Effector memory CD4-positive, alpha-beta T cell (primary cell): Measurements from ENCODE around the gene ACSL6.
A peak's percentile ranks its signal among the peaks of the same experiment; 100 is the strongest.

ENCODE experiments used
- DNase-seq, 3 donors: peaks; one replicate each; pipeline ENCODE4 v3.0.0-alpha.2; 2020
- H3K27ac ChIP-seq: 2 replicates; pipeline ENCODE4 v1.7.0; 2013; ENCODE audit warnings: mild to moderate bottlenecking, low read length, moderate library complexity; ENCODE audit not compliant: insufficient read depth, poor library complexity, severe bottlenecking
- H3K27me3 ChIP-seq: replicated peaks from 2 replicates; pipeline ENCODE4 v1.7.0; 2013; ENCODE audit warnings: mild to moderate bottlenecking, low read length; ENCODE audit not compliant: insufficient read depth, control insufficient read depth, poor library complexity, severe bottlenecking
- H3K36me3 ChIP-seq: 2 replicates; pipeline ENCODE4 v1.7.0; 2013; ENCODE audit warnings: mild to moderate bottlenecking, low read length, moderate library complexity; ENCODE audit not compliant: control insufficient read depth, insufficient read depth
- H3K4me1 ChIP-seq: 2 replicates; pipeline ENCODE4 v1.7.0; 2013; ENCODE audit warnings: low read length, mild to moderate bottlenecking; ENCODE audit not compliant: control insufficient read depth, insufficient read depth, poor library complexity, severe bottlenecking
- H3K4me3 ChIP-seq: 2 replicates; pipeline ENCODE4 v1.7.0; 2013; ENCODE audit warnings: low read length, low read depth, mild to moderate bottlenecking; ENCODE audit not compliant: insufficient read depth, poor library complexity, severe bottlenecking
- H3K9me3 ChIP-seq: 2 replicates; pipeline ENCODE4 v1.7.0; 2013; ENCODE audit warnings: mild to moderate bottlenecking, low read length, moderate library complexity; ENCODE audit not compliant: control insufficient read depth
- total RNA-seq, 3 donors: gene quantifications; one replicate each; lab custom pipeline; 2026; lab: John Stamatoyannopoulos, UW

Gene ACSL6
- 26.1 to 43.7 (median 32.6) reads per million in 3 donors for total RNA-seq

GRCh38 chr5:132011622-132012343, at the start of gene ACSL6:
Gene ACSL6 (minus strand): TSS chr5:132011658. CDS start chr5:132011553, 105 bp downstream.
- Histone ChIP-seq H3K27me3 (peaks cover 7% of the 10 kb centered on the region), H3K4me1 (peaks cover 8% of the 10 kb centered on the region), H3K27ac (no peak within 1 kb of the TSS)

GRCh38 chr5:132060501-132061161, 49.2 kb upstream of the ACSL6 start, which contains the start of gene IL3:
Gene IL3 (plus strand): TSS chr5:132060655. CDS start chr5:132060707, 52 bp downstream.
- H3K36me3 ChIP-seq, result no peaks in the 10 kb centered on the region
- H3K4me1 ChIP-seq, result peaks cover 40% of the 10 kb centered on the region
- DNase-seq, result no peak
- H3K9me3 ChIP-seq, result no peaks in the 10 kb centered on the region
- no peak within 1 kb of the TSS for H3K4me3 ChIP-seq
- no peaks in the 10 kb centered on the region for H3K27me3 ChIP-seq
- H3K27ac ChIP-seq, result no peak within 1 kb of the TSS

More at GRCh38 chr5:132011622-132012343, at the start of gene ACSL6:
- peak; percentile 25 to 39 (median 30) for DNase-seq
- H3K4me3 ChIP-seq, result peak within 1 kb of the TSS; percentile 72
- H3K36me3 ChIP-seq, result no peaks in the 10 kb centered on the region
- no peaks in the 10 kb centered on the region for H3K9me3 ChIP-seq

- no peaks in the 10 kb centered on the region for H3K9me3 ChIP-seq
- no peak overlapping the region for H3K27ac ChIP-seq
- H3K27me3 ChIP-seq, result no peaks in the 10 kb centered on the region
- H3K4me3 ChIP-seq, result no peak overlapping the region
- H3K36me3 ChIP-seq, result no peaks in the 10 kb centered on the region
- DNase-seq, result no peak
- peaks cover 43% of the 10 kb centered on the region for H3K4me1 ChIP-seq
Observed at GRCh38 chr5:132059696-132060500, 48.4 kb upstream of the ACSL6 start.

GRCh38 chr5:132059043-132059695, 47.7 kb upstream of the ACSL6 start:
- Histone ChIP-seq H3K27me3 (no peaks in the 10 kb centered on the region), H3K36me3 (no peaks in the 10 kb centered on the region), H3K9me3 (no peaks in the 10 kb centered on the region), H3K4me3 (no peak overlapping the region), H3K27ac (peak overlapping the region; percentile 41), H3K4me1 (peaks cover 44% of the 10 kb centered on the region)
- peak; percentile 23 to 37 (median 34) for DNase-seq

GRCh38 chr5:132058646-132059042, 47.2 kb upstream of the ACSL6 start:
- Histone ChIP-seq H3K36me3 (no peaks in the 10 kb centered on the region), H3K4me3 (no peak overlapping the region), H3K4me1 (peaks cover 44% of the 10 kb centered on the region), H3K9me3 (no peaks in the 10 kb centered on the region), H3K27me3 (no peaks in the 10 kb centered on the region), H3K27ac (peak overlapping the region; percentile 41)
- no peak for DNase-seq

GRCh38 chr5:132057498-132058255, 46.2 kb upstream of the ACSL6 start:
- Histone ChIP-seq H3K27ac (no peak overlapping the region), H3K4me3 (no peak overlapping the region), H3K9me3 (no peaks in the 10 kb centered on the region), H3K4me1 (peaks cover 44% of the 10 kb centered on the region), H3K36me3 (no peaks in the 10 kb centered on the region), H3K27me3 (no peaks in the 10 kb centered on the region)
- DNase-seq, result no peak

GRCh38 chr5:132056610-132057497, 45.4 kb upstream of the ACSL6 start:
- H3K27me3 ChIP-seq, result no peaks in the 10 kb centered on the region
- no peaks in the 10 kb centered on the region for H3K9me3 ChIP-seq
- DNase-seq, result no peak
- H3K27ac ChIP-seq, result peak overlapping the region; percentile 65
- no peak overlapping the region for H3K4me3 ChIP-seq
- H3K36me3 ChIP-seq, result no peaks in the 10 kb centered on the region
- H3K4me1 ChIP-seq, result peaks cover 44% of the 10 kb centered on the region

- no peaks in the 10 kb centered on the region for H3K9me3 ChIP-seq
- H3K36me3 ChIP-seq, result no peaks in the 10 kb centered on the region
- peak; percentile 57 to 64 (median 63) for DNase-seq
- H3K4me3 ChIP-seq, result no peak overlapping the region
- peaks cover 44% of the 10 kb centered on the region for H3K4me1 ChIP-seq
- H3K27ac ChIP-seq, result peak overlapping the region; percentile 65
- no peaks in the 10 kb centered on the region for H3K27me3 ChIP-seq
Observed at GRCh38 chr5:132055808-132056609, 44.6 kb upstream of the ACSL6 start.
